Right lobe of liver (tissue), 6 donors: Measurements from ENCODE around the gene SPIC. TPM values are rescaled to one million over a fixed set of nuclear protein-coding genes. Genes with fewer than 3 reads are reported as not detected.
A peak's percentile ranks its signal among the peaks of the same experiment; 100 is the strongest.

Experiments
- ATAC-seq, 4 donors: fragments of 200-7000 bp; cut with Tn5 transposase; one replicate each; pipeline ENCODE4 v1.9.1; 2020; ENCODE audit warnings: mild to moderate bottlenecking in 4 of 4, moderate library complexity in 4 of 4
- DNase-seq, 3 donors: peaks; one replicate each; pipeline ENCODE4 v3.0.0-alpha.2; 2020
- H3K27ac ChIP-seq, 3 donors: fragments of 200-600 bp; one replicate each; pipeline ENCODE4 v1.8.0; 2022
- H3K27me3 ChIP-seq, 2 donors: fragments of 200-600 bp; one replicate each; pipeline ENCODE4 v1.8.0; 2022
- H3K36me3 ChIP-seq, 4 donors: fragments of 200-600 bp; sonication (generic) in 1 of 4; one replicate each; pipeline versions ENCODE4 v1.5.1 to v1.8.0; 2017 to 2022; ENCODE audit warnings: control low read depth in 1 of 4
- H3K4me1 ChIP-seq, 4 donors: fragments of 200-600 bp; sonication (generic) in 1 of 4; one replicate each; pipeline versions ENCODE4 v1.5.1 to v1.8.0; 2017 to 2022; ENCODE audit warnings: control low read depth in 1 of 4
- H3K4me3 ChIP-seq, 3 donors: fragments of 200-600 bp; one replicate each; pipeline ENCODE4 v1.8.0; 2022
- H3K9me3 ChIP-seq, 4 donors: fragments of 200-600 bp; sonication (generic) in 1 of 4; one replicate each; pipeline versions ENCODE4 v1.5.1 to v1.8.0; 2017 to 2022; ENCODE audit warnings: control low read depth in 1 of 4
- CTCF ChIP-seq, 4 donors: fragments of 200-600 bp in 3 of 4; fragments of 450-650 bp in 1 of 4; IDR thresholded peaks; one replicate each; pipeline versions ENCODE4 v1.5.1 to v1.8.0; 2016 to 2022; ENCODE audit warnings: antibody characterized with exemption in 4 of 4, mild to moderate bottlenecking in 2 of 4
- POLR2A ChIP-seq: fragments of 450-650 bp; IDR thresholded peaks from one replicate; pipeline ENCODE4 v1.6.1; 2017; ENCODE audit warnings: antibody characterized with exemption, mild to moderate bottlenecking
- WGBS: methylation state at CpG from one replicate; pipeline ENCODE4 v1.1.6; 2018; ENCODE audit warnings: low coverage, low lambda C conversion rate; ENCODE audit not compliant: insufficient coverage; ENCODE audit errors: missing lambda C conversion rate; 5-methylcytosine and 5-hydroxymethylcytosine counted together
- intact Hi-C, 2 donors: fragments of 100-400 bp; cut with DNase I; formaldehyde crosslinking; loops; one replicate each; pipeline versions ENCODE4 v1.11.2 to v1.14.1; 2022
- total RNA-seq, 6 experiments: library from RNA; depleted of rRNA in 2 of 6; stranded (reverse); fragments of >200 nt in 2 of 6; fragmentation: NEBNext Ultra II Directional in 3 of 6; extraction: Animal tissue kit (Norgen Biotek cat#: 25700) in 3 of 6; gene quantifications; one replicate each; pipeline versions ENCODE4 v1.1.0 to v1.2.4, GENCODE V29; 2016 to 2023
- donor health status: DM: no; HTN: yes; CAD: no.
- donor health status: DM: no; HTN: no; CAD: no.
- donor health status: DM: no; HTN: no; CAD: no.
- donor health status: DM: no; HTN: yes; CAD: no.
- donor health status: DM: no; HTN: yes; CAD: no.

Gene SPIC
- total RNA-seq, 6 experiments from 2014 or later, result 0.43 to 7.1 (median 1.4) TPM

DNA sequence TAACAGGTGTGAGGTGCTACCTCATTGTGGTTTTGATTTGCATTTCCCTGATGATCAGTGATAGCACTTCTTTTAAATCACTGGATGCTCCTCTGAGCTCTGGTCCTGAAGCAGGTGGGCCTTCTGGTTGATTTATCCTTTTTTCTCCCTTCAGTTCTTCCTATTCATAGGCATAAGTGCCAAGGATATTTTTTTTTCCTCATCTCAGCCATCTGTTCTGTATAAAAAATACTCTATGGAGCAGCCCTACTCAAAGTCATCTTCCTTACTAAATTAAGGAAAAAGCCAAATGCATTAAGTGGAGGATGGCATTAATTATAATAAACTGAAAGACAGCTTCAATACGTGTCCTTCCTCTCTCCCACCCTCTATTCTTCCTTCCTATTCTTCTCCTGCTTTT is 18.4 kb downstream of the SPIC start:
- no peak overlapping the region for H3K27ac ChIP-seq
- H3K4me1 ChIP-seq, result no peaks in the 10 kb centered on the region
- DNase-seq (no peak), ATAC-seq (no peak)
- H3K9me3 ChIP-seq, result no peaks in the 10 kb centered on the region
- no peaks in the 10 kb centered on the region for H3K27me3 ChIP-seq
- no peaks in the 10 kb centered on the region for H3K36me3 ChIP-seq
- TF ChIP-seq POLR2A (no peak), CTCF (IDR thresholded peaks at IDR 0.05) (no peak)
- H3K4me3 ChIP-seq, result no peak overlapping the region
- WGBS, result 43% methylated on average over 1 of the region's 1 CpG
- intact Hi-C loops, result no loop called here

DNA sequence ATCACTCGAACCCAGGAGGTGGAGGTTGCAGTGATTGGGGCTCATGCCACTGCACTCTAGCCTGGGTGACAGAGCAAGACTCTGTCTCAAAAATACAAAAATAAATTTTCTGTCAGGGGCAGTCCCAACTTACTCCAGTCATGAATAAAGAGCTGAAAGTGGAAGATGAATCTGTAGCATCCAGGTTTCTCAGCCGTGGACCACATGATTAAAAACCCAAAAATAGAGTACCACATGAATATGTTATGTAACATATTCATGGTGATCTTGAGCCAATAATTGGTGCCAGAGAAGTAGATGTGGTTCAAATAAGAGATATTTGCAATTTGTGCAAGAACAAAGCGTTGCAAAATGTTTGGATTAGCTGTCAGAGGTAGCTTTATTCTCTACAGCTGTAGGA is 23.1 kb downstream of the SPIC start:
- Histone ChIP-seq H3K4me3 (no peak overlapping the region), H3K27me3 (no peaks in the 10 kb centered on the region), H3K9me3 (no peaks in the 10 kb centered on the region), H3K27ac (no peak overlapping the region), H3K4me1 (no peaks in the 10 kb centered on the region), H3K36me3 (no peaks in the 10 kb centered on the region)
- DNase-seq (no peak), ATAC-seq (peak in 1 of 4 donors; percentile 39)
- no peak for TF ChIP-seq POLR2A
- no peak for TF ChIP-seq CTCF (IDR thresholded peaks at IDR 0.05)
- intact Hi-C loops, result no loop called here
- WGBS, result 38% methylated on average over 3 of the region's 3 CpGs

- no peaks in the 10 kb centered on the region for H3K4me1 ChIP-seq
- H3K27me3 ChIP-seq, result no peaks in the 10 kb centered on the region
- no peaks in the 10 kb centered on the region for H3K36me3 ChIP-seq
- H3K9me3 ChIP-seq, result no peaks in the 10 kb centered on the region
- intact Hi-C loops, result no loop called here
- no peak overlapping the region for H3K4me3 ChIP-seq
- DNase-seq, result no peak
- TF ChIP-seq CTCF (IDR thresholded peaks at IDR 0.05), result no peak
- TF ChIP-seq POLR2A, result no peak
- 43% methylated on average over 4 of the region's 4 CpGs for WGBS
- no peak for ATAC-seq
- no peak overlapping the region for H3K27ac ChIP-seq
Measured at GRCh38 chr12:101501410-101501995, 26.4 kb downstream of the SPIC start.

DNA sequence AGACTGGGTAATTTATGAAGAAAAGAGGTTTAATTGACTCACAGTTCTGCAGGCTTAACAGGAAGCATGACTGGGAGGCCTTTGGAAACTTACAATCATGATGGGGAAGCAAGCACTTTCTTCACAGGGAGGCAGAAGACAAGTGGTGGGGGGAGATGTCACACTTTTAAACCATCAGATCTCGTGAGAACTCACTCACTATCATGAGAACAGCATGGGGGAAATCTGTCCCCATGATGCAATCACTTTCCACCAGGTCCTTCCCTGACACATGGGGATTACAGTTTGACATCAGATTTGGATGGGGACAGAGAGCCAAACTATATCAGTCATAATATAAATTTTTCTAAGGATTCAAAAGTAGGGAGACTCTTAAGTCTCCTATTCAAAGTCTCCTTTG is 46.0 kb downstream of the SPIC start:
- 15% methylated on average over 1 of the region's 1 CpG for WGBS
- intact Hi-C loops, result no loop called here
- Histone ChIP-seq H3K27me3 (no peaks in the 10 kb centered on the region), H3K4me3 (no peak overlapping the region), H3K4me1 (no peaks in the 10 kb centered on the region), H3K36me3 (no peaks in the 10 kb centered on the region), H3K9me3 (no peaks in the 10 kb centered on the region), H3K27ac (no peak overlapping the region)
- ATAC-seq (no peak), DNase-seq (no peak)
- TF ChIP-seq POLR2A, result no peak
- no peak for TF ChIP-seq CTCF (IDR thresholded peaks at IDR 0.05)

DNA sequence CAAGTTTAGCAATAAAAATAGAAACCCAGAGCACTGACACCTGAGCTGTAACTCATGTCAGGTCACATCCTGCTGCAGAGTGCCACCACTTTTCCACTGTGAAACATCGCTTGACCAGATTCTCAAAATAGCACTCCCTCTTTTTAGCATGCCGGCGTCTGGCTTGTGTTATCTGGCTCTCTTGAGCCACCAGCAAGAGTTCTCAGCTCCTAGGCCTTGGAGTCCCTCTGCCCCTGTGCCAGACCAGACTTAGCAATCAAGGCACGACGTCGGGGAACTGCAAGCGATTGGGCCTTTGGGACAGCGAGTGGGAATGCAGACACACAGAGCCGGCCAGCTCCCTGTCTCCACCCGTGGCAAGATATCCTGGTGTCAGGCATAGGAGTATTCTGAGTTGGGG is 52.5 kb downstream of the SPIC start:
- DNase-seq, result no peak
- no peak for ATAC-seq
- WGBS, result 55% methylated on average over 2 of the region's 10 CpGs
- H3K9me3 ChIP-seq, result no peaks in the 10 kb centered on the region
- H3K4me3 ChIP-seq, result no peak overlapping the region
- no peak for TF ChIP-seq CTCF (IDR thresholded peaks at IDR 0.05)
- no peak for TF ChIP-seq POLR2A
- H3K27me3 ChIP-seq, result no peaks in the 10 kb centered on the region
- H3K4me1 ChIP-seq, result no peaks in the 10 kb centered on the region
- intact Hi-C loops, result no loop called here
- no peaks in the 10 kb centered on the region for H3K36me3 ChIP-seq
- no peak overlapping the region for H3K27ac ChIP-seq
